ENCODE data around the gene SH3BP4. TPM values are rescaled to one million over a fixed set of nuclear protein-coding genes. Genes with fewer than 3 reads are reported as not detected.
"Not testable (repeated sequence)": the region's sequence is repeated elsewhere in the genome, so short reads cannot be mapped to it uniquely, and the experiment has no call there.

The SH3BP4 gene
- polyA plus RNA-seq, 1 donor (not counting 4 experiments of a cell fraction or from before 2014, with no cell fraction given) = 50.4 TPM

DNA sequence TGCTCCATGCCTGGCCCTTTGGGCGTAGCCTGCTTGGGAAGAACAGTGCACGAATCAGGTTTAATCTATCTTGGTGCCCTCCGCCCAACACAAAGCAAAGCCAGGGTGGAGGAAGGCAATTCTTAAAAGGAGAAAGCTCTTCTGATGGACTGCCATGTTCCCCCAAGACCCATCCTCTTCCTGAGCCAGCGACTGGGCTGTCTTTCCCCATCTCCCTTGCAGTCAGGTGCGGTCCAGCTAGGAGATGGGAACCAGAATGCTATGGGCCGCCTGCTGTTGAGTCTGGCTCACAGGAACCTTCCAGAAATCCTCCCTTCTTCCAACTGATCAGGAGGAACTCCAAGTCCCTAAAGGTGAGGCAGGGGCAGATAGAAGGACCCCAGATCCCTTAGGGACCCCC is 105.0 kb downstream of the SH3BP4 start:
- Histone ChIP-seq H3K9ac (ENCODE audit: control insufficient read depth, extremely low read depth, insufficient read depth, low read length) (no peak overlapping the region), H3K9me1 (ENCODE audit: control insufficient read depth, extremely low read depth, insufficient read depth, low read length) (no peaks in the 10 kb centered on the region), H3K36me3 (ENCODE audit: control insufficient read depth in 2 of 2, extremely low read depth in 1 of 2, insufficient read depth in 2 of 2, low read length in 2 of 2) (peaks cover 14 to 23% of the 10 kb centered on the region in 2 experiments), H3K4me2 (ENCODE audit: control insufficient read depth, extremely low read depth, insufficient read depth, low read depth, low read length) (no peak overlapping the region), H3K79me2 (ENCODE audit: control insufficient read depth, insufficient read depth, low read length) (no peaks in the 10 kb centered on the region), H3K4me1 (ENCODE audit: control insufficient read depth, extremely low read depth, insufficient read depth, low read length) (no peaks in the 10 kb centered on the region), H3K27me3 (ENCODE audit: control insufficient read depth, extremely low read depth, insufficient read depth, low read length) (no peaks in the 10 kb centered on the region), H3K9me3 (ENCODE audit: control insufficient read depth, low read depth, low read length) (no peaks in the 10 kb centered on the region), H2AFZ (ENCODE audit: control insufficient read depth, low read length) (no peak overlapping the region), H3K4me3 (ENCODE audit: control insufficient read depth in 2 of 3, extremely low read depth in 1 of 3, insufficient read depth in 2 of 3, low read depth in 1 of 3, low read length in 3 of 3) (no peak overlapping the region), H3K27ac (ENCODE audit: control insufficient read depth, insufficient read depth, low read length) (no peak overlapping the region), H4K20me1 (ENCODE audit: control insufficient read depth, extremely low read depth, insufficient read depth, low read length) (no peaks in the 10 kb centered on the region)
- no peak for FAIRE-seq
- TF ChIP-seq, protein P1, sequence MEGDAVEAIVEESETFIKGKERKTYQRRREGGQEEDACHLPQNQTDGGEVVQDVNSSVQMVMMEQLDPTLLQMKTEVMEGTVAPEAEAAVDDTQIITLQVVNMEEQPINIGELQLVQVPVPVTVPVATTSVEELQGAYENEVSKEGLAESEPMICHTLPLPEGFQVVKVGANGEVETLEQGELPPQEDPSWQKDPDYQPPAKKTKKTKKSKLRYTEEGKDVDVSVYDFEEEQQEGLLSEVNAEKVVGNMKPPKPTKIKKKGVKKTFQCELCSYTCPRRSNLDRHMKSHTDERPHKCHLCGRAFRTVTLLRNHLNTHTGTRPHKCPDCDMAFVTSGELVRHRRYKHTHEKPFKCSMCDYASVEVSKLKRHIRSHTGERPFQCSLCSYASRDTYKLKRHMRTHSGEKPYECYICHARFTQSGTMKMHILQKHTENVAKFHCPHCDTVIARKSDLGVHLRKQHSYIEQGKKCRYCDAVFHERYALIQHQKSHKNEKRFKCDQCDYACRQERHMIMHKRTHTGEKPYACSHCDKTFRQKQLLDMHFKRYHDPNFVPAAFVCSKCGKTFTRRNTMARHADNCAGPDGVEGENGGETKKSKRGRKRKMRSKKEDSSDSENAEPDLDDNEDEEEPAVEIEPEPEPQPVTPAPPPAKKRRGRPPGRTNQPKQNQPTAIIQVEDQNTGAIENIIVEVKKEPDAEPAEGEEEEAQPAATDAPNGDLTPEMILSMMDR (optimal IDR thresholded peaks at IDR 0.05 in 1 of 3, IDR thresholded peaks at IDR 0.05 in 1 of 3, conservative IDR thresholded peaks at IDR 0.05 in 1 of 3; ENCODE audit: extremely low read depth in 1 of 3, insufficient read depth in 2 of 3, low read length in 3 of 3) = no peak
- no peak for TF ChIP-seq EZH2 (IDR thresholded peaks at IDR 0.05; ENCODE audit: low read length)
- no peak for DNase-seq (ENCODE audit: low read depth, low spot score)
- dilution Hi-C loops (cut with MboI; ENCODE audit: extremely low pct_ligation_motif_present, low sequenced_read_pairs) = no loop called here

DNA sequence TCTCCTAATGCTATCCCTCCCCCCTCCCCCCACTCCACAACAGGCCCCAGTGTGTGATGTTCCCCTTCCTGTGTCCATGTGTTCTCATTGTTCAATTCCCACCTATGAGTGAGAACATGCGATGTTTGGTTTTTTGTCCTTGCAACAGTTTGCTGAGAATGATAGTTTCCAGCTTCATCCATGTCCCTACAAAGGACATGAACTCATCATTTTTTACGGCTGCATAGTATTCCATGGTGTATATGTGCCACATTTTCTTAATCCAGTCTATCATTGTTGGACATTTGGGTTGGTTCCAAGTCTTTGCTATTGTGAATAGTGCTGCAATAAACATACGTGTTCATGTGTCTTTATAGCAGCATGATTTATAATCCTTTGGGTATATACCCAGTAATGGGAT is 105.8 kb downstream of the SH3BP4 start:
- H4K20me1 ChIP-seq (ENCODE audit: control insufficient read depth, extremely low read depth, insufficient read depth, low read length); dilution Hi-C loops (cut with MboI; ENCODE audit: extremely low pct_ligation_motif_present, low sequenced_read_pairs); H2AFZ ChIP-seq (ENCODE audit: control insufficient read depth, low read length); H3K4me3 ChIP-seq (ENCODE audit: control insufficient read depth in 2 of 3, extremely low read depth in 1 of 3, insufficient read depth in 2 of 3, low read depth in 1 of 3, low read length in 3 of 3); FAIRE-seq; DNase-seq (ENCODE audit: low read depth, low spot score); H3K27me3 ChIP-seq (ENCODE audit: control insufficient read depth, extremely low read depth, insufficient read depth, low read length); H3K9me1 ChIP-seq (ENCODE audit: control insufficient read depth, extremely low read depth, insufficient read depth, low read length); H3K4me1 ChIP-seq (ENCODE audit: control insufficient read depth, extremely low read depth, insufficient read depth, low read length); H3K27ac ChIP-seq (ENCODE audit: control insufficient read depth, insufficient read depth, low read length); H3K9ac ChIP-seq (ENCODE audit: control insufficient read depth, extremely low read depth, insufficient read depth, low read length); H3K4me2 ChIP-seq (ENCODE audit: control insufficient read depth, extremely low read depth, insufficient read depth, low read depth, low read length); H3K9me3 ChIP-seq (ENCODE audit: control insufficient read depth, low read depth, low read length); H3K79me2 ChIP-seq (ENCODE audit: control insufficient read depth, insufficient read depth, low read length): not testable (repeated sequence)
- peaks cover 11 to 19% of the 10 kb centered on the region in 2 experiments for H3K36me3 ChIP-seq (ENCODE audit: control insufficient read depth in 2 of 2, extremely low read depth in 1 of 2, insufficient read depth in 2 of 2, low read length in 2 of 2)

DNA sequence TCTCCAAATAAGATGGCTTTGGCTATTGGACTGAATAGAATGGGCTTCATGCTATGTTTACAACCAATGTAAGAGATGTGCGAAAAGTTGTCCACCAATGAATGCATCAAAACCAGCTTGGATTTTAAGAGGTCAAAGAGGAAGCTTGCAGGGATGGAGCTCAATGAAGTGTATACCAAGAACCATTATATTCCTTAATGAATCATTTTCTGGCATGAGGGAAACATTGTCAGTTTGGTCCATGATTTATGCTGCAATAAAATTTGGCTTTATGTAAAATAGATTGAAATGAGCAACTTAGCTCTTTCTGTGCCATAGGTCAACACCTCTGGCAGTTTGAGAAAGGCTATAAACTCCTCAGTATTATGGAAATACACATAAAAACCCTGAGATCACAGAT is 107.3 kb downstream of the SH3BP4 start:
- peaks cover 4% of the 10 kb centered on the region for H3K27me3 ChIP-seq (ENCODE audit: control insufficient read depth, extremely low read depth, insufficient read depth, low read length)
- dilution Hi-C loops (cut with MboI; ENCODE audit: extremely low pct_ligation_motif_present, low sequenced_read_pairs) = no loop called here
- no peak overlapping the region for H3K4me3 ChIP-seq (ENCODE audit: control insufficient read depth in 2 of 3, extremely low read depth in 1 of 3, insufficient read depth in 2 of 3, low read depth in 1 of 3, low read length in 3 of 3)
- no peak for FAIRE-seq
- H3K79me2 ChIP-seq (ENCODE audit: control insufficient read depth, insufficient read depth, low read length) = no peaks in the 10 kb centered on the region
- H4K20me1 ChIP-seq (ENCODE audit: control insufficient read depth, extremely low read depth, insufficient read depth, low read length) = no peaks in the 10 kb centered on the region
- H3K27ac ChIP-seq (ENCODE audit: control insufficient read depth, insufficient read depth, low read length) = no peak overlapping the region
- no peak overlapping the region for H2AFZ ChIP-seq (ENCODE audit: control insufficient read depth, low read length)
- no peaks in the 10 kb centered on the region for H3K4me1 ChIP-seq (ENCODE audit: control insufficient read depth, extremely low read depth, insufficient read depth, low read length)
- no peak overlapping the region for H3K9ac ChIP-seq (ENCODE audit: control insufficient read depth, extremely low read depth, insufficient read depth, low read length)
- no peak overlapping the region for H3K4me2 ChIP-seq (ENCODE audit: control insufficient read depth, extremely low read depth, insufficient read depth, low read depth, low read length)
- peaks cover 5 to 8% of the 10 kb centered on the region in 2 experiments for H3K36me3 ChIP-seq (ENCODE audit: control insufficient read depth in 2 of 2, extremely low read depth in 1 of 2, insufficient read depth in 2 of 2, low read length in 2 of 2)
- no peak for TF ChIP-seq EZH2 (IDR thresholded peaks at IDR 0.05; ENCODE audit: low read length)
- TF ChIP-seq, protein P1 (optimal IDR thresholded peaks at IDR 0.05 in 1 of 3, IDR thresholded peaks at IDR 0.05 in 1 of 3, conservative IDR thresholded peaks at IDR 0.05 in 1 of 3; ENCODE audit: extremely low read depth in 1 of 3, insufficient read depth in 2 of 3, low read length in 3 of 3) = no peak
- H3K9me1 ChIP-seq (ENCODE audit: control insufficient read depth, extremely low read depth, insufficient read depth, low read length) = no peaks in the 10 kb centered on the region
- H3K9me3 ChIP-seq (ENCODE audit: control insufficient read depth, low read depth, low read length) = no peaks in the 10 kb centered on the region
- DNase-seq (ENCODE audit: low read depth, low spot score) = no peak
